Astrocyte of the spinal cord (primary cell): ENCODE measurements around the gene STPG4.
A peak's percentile ranks its signal among the peaks of the same experiment; 100 is the strongest.

Source experiments
- DNase-seq: peaks from one replicate; pipeline ENCODE4 v3.0.0; 2011; ENCODE audit warnings: low read depth, low spot score
- H3K4me3 ChIP-seq: 2 replicates; pipeline ENCODE4 v1.5.1; 2011; ENCODE audit warnings: low read depth, mild to moderate bottlenecking, low read length, moderate library complexity
- in situ Hi-C: cut with HindIII; loops from 2 replicates; pipeline ENCODE4 v1.10.0; 2017; ENCODE audit warnings: low sequenced_read_pairs
- TF ChIP-seq, protein P1 (sequence below): IDR thresholded peaks from 2 replicates; pipeline ENCODE4 v1.5.1; 2012; ENCODE audit warnings: low read depth, mild to moderate bottlenecking, low read length, inconsistent platforms

Gene STPG4

DNA sequence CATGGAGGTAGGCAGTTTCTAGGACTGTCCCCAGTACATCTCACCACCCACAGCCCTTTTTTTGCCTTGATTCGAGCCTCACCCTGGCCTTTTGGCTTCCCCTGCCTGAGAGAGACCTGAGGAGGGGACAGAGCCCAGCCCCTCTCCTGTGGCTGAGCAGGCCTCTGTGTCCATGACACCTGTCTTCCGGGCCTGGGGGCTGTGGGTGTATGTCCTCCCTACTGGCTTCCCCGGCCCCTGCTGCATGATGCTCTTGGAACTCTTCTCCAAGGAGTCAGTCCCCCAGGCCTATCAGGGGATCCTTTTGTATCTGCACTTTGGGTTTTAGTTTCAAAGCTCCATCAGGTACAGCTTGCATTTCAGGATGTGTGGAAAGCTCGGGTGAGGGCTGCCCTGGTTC is 80.4 kb downstream of the STPG4 start:
- DNase-seq: no peak
- H3K4me3 ChIP-seq: no peak overlapping the region
- in situ Hi-C loops: no loop called here
- TF ChIP-seq, protein P1, sequence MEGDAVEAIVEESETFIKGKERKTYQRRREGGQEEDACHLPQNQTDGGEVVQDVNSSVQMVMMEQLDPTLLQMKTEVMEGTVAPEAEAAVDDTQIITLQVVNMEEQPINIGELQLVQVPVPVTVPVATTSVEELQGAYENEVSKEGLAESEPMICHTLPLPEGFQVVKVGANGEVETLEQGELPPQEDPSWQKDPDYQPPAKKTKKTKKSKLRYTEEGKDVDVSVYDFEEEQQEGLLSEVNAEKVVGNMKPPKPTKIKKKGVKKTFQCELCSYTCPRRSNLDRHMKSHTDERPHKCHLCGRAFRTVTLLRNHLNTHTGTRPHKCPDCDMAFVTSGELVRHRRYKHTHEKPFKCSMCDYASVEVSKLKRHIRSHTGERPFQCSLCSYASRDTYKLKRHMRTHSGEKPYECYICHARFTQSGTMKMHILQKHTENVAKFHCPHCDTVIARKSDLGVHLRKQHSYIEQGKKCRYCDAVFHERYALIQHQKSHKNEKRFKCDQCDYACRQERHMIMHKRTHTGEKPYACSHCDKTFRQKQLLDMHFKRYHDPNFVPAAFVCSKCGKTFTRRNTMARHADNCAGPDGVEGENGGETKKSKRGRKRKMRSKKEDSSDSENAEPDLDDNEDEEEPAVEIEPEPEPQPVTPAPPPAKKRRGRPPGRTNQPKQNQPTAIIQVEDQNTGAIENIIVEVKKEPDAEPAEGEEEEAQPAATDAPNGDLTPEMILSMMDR: no peak

DNA sequence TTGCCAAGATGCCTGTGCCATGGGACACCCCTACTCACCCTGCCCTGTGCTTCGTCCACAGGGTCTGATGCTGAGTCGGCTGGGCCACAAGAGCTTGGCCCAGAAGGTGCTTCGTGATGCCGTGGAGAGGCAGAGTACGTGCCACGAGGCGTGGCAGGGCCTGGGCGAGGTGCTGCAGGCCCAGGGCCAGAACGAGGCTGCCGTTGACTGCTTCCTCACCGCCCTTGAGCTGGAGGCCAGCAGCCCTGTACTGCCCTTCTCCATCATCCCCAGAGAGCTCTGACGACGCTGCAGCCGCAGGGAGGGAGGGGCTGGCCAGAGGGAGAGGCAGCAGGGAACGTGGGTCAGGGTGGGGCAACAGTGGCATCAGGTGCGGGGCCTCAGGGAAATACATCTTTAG is 81.5 kb downstream of the STPG4 start:
- DNase-seq: no peak
- TF ChIP-seq, protein P1: no peak
- no peak overlapping the region for H3K4me3 ChIP-seq
- in situ Hi-C loops: no loop called here

DNA sequence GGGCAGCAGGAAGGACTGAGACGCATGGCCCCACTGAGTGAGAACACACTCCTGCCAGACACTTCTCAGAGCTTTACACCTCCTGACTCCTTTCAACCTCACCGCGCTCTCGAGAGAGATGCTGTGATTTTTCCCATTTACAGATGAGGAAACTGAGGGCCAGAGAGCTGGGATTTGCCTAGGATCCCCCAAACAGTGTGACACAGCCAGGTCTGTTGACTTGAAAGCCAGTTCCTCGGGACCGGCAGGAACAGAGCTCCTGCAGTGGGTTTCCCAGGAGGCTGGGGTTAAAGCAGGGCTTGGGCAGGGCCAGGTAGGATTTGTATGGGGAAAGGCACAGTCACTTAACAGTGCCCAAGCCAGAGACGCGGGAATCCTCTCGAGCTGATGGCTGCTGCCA is 81.9 kb downstream of the STPG4 start:
- DNase-seq: no peak
- in situ Hi-C loops: no loop called here

GRCh38 chr2:47072728-47073191 is 82.3 kb downstream of the STPG4 start:
- in situ Hi-C loops: no loop called here
- no peak for DNase-seq
- H3K4me3 ChIP-seq: no peak overlapping the region
- TF ChIP-seq, protein P1: no peak

More for the DNA sequence above, 81.9 kb downstream of the STPG4 start:
- TF ChIP-seq, protein P1: no peak
- no peak overlapping the region for H3K4me3 ChIP-seq

DNA sequence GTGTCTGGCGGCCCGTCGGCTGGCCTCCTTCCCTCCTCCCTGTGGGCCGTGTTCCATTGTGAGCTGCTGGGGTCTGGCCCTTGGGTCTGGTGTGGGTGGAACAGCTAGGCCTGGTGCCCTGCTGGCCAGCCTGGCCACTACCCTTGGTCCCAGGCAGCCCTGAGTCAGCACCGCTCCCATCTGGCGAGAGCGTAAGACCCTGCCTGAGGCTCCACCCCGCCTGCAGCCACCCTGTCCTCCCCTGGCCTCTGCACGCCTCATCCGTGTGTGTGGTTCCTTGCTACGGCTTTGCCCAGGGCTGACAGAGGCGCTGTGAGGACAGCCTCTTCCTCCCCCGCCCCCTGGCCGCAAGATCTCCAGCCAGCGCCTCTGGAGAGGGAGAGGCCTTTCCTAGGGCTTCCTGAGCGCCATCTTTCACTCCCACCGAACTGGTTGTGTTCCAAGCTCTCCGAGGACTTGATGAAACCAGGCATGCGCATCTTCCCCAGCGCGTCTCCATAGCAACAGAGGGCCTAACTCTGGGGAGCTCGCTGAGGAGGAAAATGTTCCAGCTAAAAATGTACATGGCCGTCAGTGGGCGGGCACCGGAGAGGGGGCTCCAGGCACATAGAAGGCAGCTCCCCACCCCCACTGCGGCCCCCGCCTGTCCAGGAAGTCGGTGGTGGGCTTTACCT is 83.0 kb downstream of the STPG4 start:
- no peak overlapping the region for H3K4me3 ChIP-seq
- in situ Hi-C loops: no loop called here
- peak; percentile 91 for DNase-seq
- TF ChIP-seq, protein P1: peak; percentile 22

DNA sequence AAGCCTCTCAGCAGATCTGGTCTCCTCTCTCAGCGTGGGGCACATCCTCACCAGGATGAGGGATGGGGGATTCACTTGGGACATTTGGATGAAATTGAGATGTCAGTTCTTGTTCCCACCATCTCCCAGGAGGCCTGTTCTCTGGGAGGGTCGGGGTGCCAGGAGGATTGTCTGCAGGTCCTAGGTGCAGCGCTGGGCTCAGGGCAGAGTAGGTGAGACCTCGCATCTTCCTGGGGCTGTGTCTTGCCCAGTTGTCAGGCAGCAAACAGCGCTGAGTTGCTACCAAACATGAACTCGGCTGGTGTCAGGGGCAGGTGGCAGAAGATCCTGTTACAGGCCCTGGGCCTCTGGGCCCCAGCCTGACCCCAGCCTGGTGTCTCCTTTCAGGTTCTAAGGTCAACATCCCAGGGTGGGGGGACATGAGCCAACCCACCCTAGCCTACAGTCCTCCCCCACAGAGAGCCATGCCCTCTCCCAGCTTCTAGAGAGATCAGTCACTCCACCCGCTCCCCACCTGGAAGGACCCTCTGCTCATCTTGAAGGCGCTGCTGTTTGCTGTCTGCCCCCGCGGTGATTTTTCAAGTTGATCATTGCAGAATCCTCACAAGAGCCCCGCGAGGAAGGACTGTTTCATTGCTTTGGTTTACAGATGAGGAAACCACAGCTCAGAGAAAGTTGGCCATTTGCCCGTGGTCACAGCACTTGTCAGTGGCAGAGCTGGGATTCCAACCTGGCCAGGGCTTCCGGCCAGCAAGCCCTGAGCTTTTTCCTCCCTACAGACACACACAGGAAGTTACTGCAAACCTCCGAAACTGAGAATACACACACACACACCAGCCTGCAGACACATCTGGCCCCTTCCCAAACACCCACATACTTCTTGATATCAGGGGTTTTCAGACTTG is 83.9 kb downstream of the STPG4 start:
- H3K4me3 ChIP-seq: no peak overlapping the region
- in situ Hi-C loops: no loop called here
- peak; percentile 88 for DNase-seq
- TF ChIP-seq, protein P1: no peak
